ENCODE results near the gene ELOB. TPM values are rescaled to one million over a fixed set of nuclear protein-coding genes. Genes with fewer than 3 reads are reported as not detected.

The ELOB gene
- total and polyA plus RNA-seq, 2 of the 8 experiments (the other 6 are each of a cell fraction or from before 2014, with no cell fraction given), result 237 to 1,357 TPM

DNA sequence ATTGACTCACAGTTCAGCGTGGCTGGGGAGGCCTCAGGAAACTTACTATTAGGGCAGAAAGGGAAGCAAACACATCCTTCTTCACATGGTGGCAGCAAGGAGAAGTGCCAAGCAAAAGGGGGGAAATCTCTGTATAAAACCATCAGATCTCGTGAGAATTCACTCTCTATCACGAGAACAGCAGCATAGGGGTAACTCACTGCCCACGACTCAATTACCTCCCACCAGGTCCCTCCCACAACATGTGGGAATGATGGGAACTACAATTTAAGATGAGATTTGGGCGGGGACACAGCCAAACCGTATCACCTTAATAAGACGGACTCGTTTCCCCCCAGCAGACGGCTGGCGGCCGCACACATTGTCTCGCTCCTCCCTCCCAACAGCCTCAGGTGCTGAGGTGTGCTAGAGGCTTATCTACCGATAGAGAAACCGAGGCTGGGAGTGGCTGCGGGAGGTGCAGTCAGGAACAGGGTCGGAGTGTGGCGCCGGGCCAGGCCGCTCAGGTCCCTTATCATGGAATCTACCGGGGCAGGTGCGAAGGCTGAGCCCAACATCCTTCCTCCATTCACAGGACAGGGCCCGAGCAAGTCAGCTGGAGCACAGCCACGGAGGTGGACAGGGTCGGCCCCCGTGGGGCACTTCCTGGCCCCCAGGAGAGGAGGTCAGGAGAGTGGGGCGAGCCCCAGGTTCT, 48.1 kb upstream of the ELOB start (continued):
- TF ChIP-seq CBX5 (IDR thresholded peaks at IDR 0.05; ENCODE audit: low read depth, low read length), result no peak
- no peak for TF ChIP-seq SIN3A (conservative IDR thresholded peaks at IDR 0.05 in 1 of 2, IDR thresholded peaks at IDR 0.05 in 1 of 2; ENCODE audit: low read depth in 1 of 2, low read length in 2 of 2)
- TF ChIP-seq POLR2AphosphoS5 (IDR thresholded peaks at IDR 0.05; ENCODE audit: low read depth, low read length), result no peak
- TF ChIP-seq KDM5A (IDR thresholded peaks at IDR 0.05; ENCODE audit: low read length), result no peak
- TF ChIP-seq SP1 (IDR thresholded peaks at IDR 0.05; ENCODE audit: low read depth, low read length), result no peak
- TF ChIP-seq YY1 (IDR thresholded peaks at IDR 0.05; ENCODE audit: low read depth, low read length), result no peak
- TF ChIP-seq, protein P1, sequence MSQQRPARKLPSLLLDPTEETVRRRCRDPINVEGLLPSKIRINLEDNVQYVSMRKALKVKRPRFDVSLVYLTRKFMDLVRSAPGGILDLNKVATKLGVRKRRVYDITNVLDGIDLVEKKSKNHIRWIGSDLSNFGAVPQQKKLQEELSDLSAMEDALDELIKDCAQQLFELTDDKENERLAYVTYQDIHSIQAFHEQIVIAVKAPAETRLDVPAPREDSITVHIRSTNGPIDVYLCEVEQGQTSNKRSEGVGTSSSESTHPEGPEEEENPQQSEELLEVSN (IDR thresholded peaks at IDR 0.05), result no peak
